Stimulated activated CD8-positive, alpha-beta memory T cell treated with anti-CD3 and anti-CD28 coated beads, Interleukin-7, amount 100 ng/mL, for 4 hours (primary cell): ENCODE data around the gene PPP4R1.

Experiments used
- DNase-seq, 2 donors: peaks; one replicate each; pipeline ENCODE4 v3.0.0-alpha.2; 2020; ENCODE audit warnings: low read depth in 2 of 2

The PPP4R1 gene

GRCh38 chr18:9587924-9588323 lies 26.4 kb downstream of the PPP4R1 start:
- DNase-seq: no peak

GRCh38 chr18:9586814-9587213 lies 27.5 kb downstream of the PPP4R1 start:
- DNase-seq: no peak

GRCh38 chr18:9581667-9582066 lies 32.7 kb downstream of the PPP4R1 start:
- DNase-seq: no peak

GRCh38 chr18:9578306-9578705 lies 36.1 kb downstream of the PPP4R1 start:
- no peak for DNase-seq

GRCh38 chr18:9577361-9577760 lies 37.0 kb downstream of the PPP4R1 start:
- DNase-seq: no peak

GRCh38 chr18:9575558-9575957 lies 38.8 kb downstream of the PPP4R1 start:
- no peak for DNase-seq

- DNase-seq: no peak
These were observed 39.8 kb downstream of the PPP4R1 start for GRCh38 chr18:9574473-9575115.

GRCh38 chr18:9571546-9571945 lies 42.8 kb downstream of the PPP4R1 start:
- no peak for DNase-seq

- DNase-seq: no peak
These were observed 44.1 kb downstream of the PPP4R1 start for GRCh38 chr18:9570255-9570654.

GRCh38 chr18:9569178-9569577 lies 45.2 kb downstream of the PPP4R1 start:
- DNase-seq: no peak

- DNase-seq: no peak
These were observed 46.2 kb downstream of the PPP4R1 start for GRCh38 chr18:9568186-9568585.

GRCh38 chr18:9565407-9565806 lies 49.0 kb downstream of the PPP4R1 start:
- DNase-seq: no peak

- no peak for DNase-seq
These were observed 51.0 kb downstream of the PPP4R1 start for GRCh38 chr18:9563331-9563730.

- no peak for DNase-seq
These were observed 51.8 kb downstream of the PPP4R1 start for GRCh38 chr18:9562584-9562983.

GRCh38 chr18:9561759-9562158 lies 52.6 kb downstream of the PPP4R1 start:
- no peak for DNase-seq

- DNase-seq: no peak
These were observed 55.1 kb downstream of the PPP4R1 start for GRCh38 chr18:9559253-9559652.

GRCh38 chr18:9558387-9559064 lies 55.8 kb downstream of the PPP4R1 start:
- no peak for DNase-seq

- DNase-seq: no peak
These were observed 57.0 kb downstream of the PPP4R1 start for GRCh38 chr18:9557250-9557943.

GRCh38 chr18:9552616-9553015 lies 61.7 kb downstream of the PPP4R1 start:
- no peak for DNase-seq

- no peak for DNase-seq
These were observed 62.2 kb downstream of the PPP4R1 start for GRCh38 chr18:9552191-9552590.

GRCh38 chr18:9550429-9550828 lies 63.9 kb downstream of the PPP4R1 start:
- DNase-seq: no peak

GRCh38 chr18:9549405-9549804 lies 65.0 kb downstream of the PPP4R1 start:
- DNase-seq: no peak

GRCh38 chr18:9547782-9548181 lies 66.6 kb downstream of the PPP4R1 start:
- no peak for DNase-seq
